HepG2 (cell line): ENCODE results near the gene CRYBA2. TPM values are rescaled to one million over a fixed set of nuclear protein-coding genes. Genes with fewer than 3 reads are reported as not detected.
A peak's percentile ranks its signal among the peaks of the same experiment; 100 is the strongest.

ENCODE experiments used
- FOSL1 ChIP-seq: sonication (generic); formaldehyde crosslinking; IDR thresholded peaks from 2 replicates; pipeline ENCODE4 v1.9.0; 2021; ENCODE audit warnings: missing genetic modification reagents, borderline replicate concordance
- FOXO1 ChIP-seq: sonication (generic); formaldehyde crosslinking; IDR thresholded peaks from 2 replicates; pipeline ENCODE4 v1.4.0; 2020; ENCODE audit warnings: missing genetic modification reagents
- GTF2F1 ChIP-seq: fragments of 150-350 bp; IDR thresholded peaks from 2 replicates; pipeline ENCODE4 v1.6.1; 2014; ENCODE audit warnings: low read length
- HOXA9 ChIP-seq: sonication (generic); formaldehyde crosslinking; IDR thresholded peaks from 2 replicates; pipeline ENCODE4 v1.8.1; 2022; ENCODE audit warnings: missing genetic modification reagents, mild to moderate bottlenecking, moderate library complexity, borderline replicate concordance
- KDM6A ChIP-seq: IDR thresholded peaks from 2 replicates; pipeline ENCODE4 v1.6.1; 2016; ENCODE audit warnings: low read depth
- NR3C1 ChIP-seq: sonication (generic); formaldehyde crosslinking; IDR thresholded peaks from 2 replicates; pipeline ENCODE4 v1.4.0; 2020; ENCODE audit warnings: missing genetic modification reagents
- SRSF1 ChIP-seq: fragments of 200-400 bp; formaldehyde crosslinking; optimal IDR thresholded peaks from 2 replicates; pipeline ENCODE3; 2017; ENCODE audit warnings: mild to moderate bottlenecking, low read depth, low read length, moderate library complexity
- ZBTB10 ChIP-seq: sonication (generic); formaldehyde crosslinking; IDR thresholded peaks from 2 replicates; pipeline ENCODE4 v1.4.0; 2020; ENCODE audit warnings: missing genetic modification reagents, borderline replicate concordance
- ZNF547 ChIP-seq: sonication (generic); formaldehyde crosslinking; IDR thresholded peaks from 2 replicates; pipeline ENCODE4 v1.5.1; 2020; ENCODE audit warnings: mild to moderate bottlenecking, missing genetic modification reagents
- ZNF747 ChIP-seq: sonication (generic); formaldehyde crosslinking; IDR thresholded peaks from 2 replicates; pipeline ENCODE4 v1.8.1; 2023; ENCODE audit warnings: missing genetic modification reagents, mild to moderate bottlenecking, borderline replicate concordance
- polyA plus RNA-seq, 8 experiments: library from polyadenylated mRNA; depleted of rRNA in 3 of 8; stranded (reverse) in 7 of 8; unstranded in 1 of 8; fragments of >200 nt; fragmentation: Illumina TruSeq in 4 of 8; extraction: Trizol in 4 of 8; gene quantifications; 2 replicates each; pipeline versions ENCODE4 v1.2.1 to v1.2.3, GENCODE V29; 2011 to 2016; ENCODE audit warnings: low read depth in 4 of 8, missing spikeins in 1 of 8, mixed read lengths in 1 of 8; ENCODE audit not compliant: insufficient read depth in 1 of 8
- total RNA-seq, 5 experiments: library from RNA; depleted of rRNA; stranded (reverse); fragments of >200 nt; fragmentation: Illumina TruSeq; extraction: Trizol; gene quantifications; 2 replicates each; pipeline ENCODE4 v1.2.3, GENCODE V29; 2016; ENCODE audit warnings: low read depth in 1 of 5
- TF ChIP-seq, protein P1 (sequence below): IDR thresholded peaks from 2 replicates; pipeline ENCODE4 v1.6.1; 2012; ENCODE audit warnings: low read depth, low read length, improper control_type of control experiment
- TF ChIP-seq, protein P2 (sequence below): sonication (generic); formaldehyde crosslinking; IDR thresholded peaks from 2 replicates; pipeline ENCODE4 v1.4.0; 2020; ENCODE audit warnings: missing genetic modification reagents
- TF ChIP-seq, protein P3 (sequence below): sonication (generic); formaldehyde crosslinking; IDR thresholded peaks from 2 replicates; pipeline ENCODE4 v1.8.0; 2022; ENCODE audit warnings: mild to moderate bottlenecking, missing genetic modification reagents, moderate library complexity

The CRYBA2 gene
- total and polyA plus RNA-seq, 2 of the 13 experiments (the other 11 are each of a cell fraction or from before 2014, with no cell fraction given): not detected

- TF ChIP-seq, protein P1, sequence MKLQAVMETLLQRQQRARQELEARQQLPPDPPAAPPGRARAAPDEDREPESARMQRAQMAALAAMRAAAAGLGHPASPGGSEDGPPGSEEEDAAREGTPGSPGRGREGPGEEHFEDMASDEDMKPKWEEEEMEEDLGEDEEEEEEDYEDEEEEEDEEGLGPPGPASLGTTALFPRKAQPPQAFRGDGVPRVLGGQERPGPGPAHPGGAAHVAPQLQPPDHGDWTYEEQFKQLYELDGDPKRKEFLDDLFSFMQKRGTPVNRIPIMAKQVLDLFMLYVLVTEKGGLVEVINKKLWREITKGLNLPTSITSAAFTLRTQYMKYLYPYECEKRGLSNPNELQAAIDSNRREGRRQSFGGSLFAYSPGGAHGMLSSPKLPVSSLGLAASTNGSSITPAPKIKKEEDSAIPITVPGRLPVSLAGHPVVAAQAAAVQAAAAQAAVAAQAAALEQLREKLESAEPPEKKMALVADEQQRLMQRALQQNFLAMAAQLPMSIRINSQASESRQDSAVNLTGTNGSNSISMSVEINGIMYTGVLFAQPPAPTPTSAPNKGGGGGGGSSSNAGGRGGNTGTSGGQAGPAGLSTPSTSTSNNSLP: no peak
- TF ChIP-seq, protein P2, sequence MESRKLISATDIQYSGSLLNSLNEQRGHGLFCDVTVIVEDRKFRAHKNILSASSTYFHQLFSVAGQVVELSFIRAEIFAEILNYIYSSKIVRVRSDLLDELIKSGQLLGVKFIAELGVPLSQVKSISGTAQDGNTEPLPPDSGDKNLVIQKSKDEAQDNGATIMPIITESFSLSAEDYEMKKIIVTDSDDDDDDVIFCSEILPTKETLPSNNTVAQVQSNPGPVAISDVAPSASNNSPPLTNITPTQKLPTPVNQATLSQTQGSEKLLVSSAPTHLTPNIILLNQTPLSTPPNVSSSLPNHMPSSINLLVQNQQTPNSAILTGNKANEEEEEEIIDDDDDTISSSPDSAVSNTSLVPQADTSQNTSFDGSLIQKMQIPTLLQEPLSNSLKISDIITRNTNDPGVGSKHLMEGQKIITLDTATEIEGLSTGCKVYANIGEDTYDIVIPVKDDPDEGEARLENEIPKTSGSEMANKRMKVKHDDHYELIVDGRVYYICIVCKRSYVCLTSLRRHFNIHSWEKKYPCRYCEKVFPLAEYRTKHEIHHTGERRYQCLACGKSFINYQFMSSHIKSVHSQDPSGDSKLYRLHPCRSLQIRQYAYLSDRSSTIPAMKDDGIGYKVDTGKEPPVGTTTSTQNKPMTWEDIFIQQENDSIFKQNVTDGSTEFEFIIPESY (CRISPR knock-in tag): peak; percentile 55; the same call in 1 of the 2 replicates
- TF ChIP-seq FOSL1 (CRISPR knock-in tag) (0 out of 2 replicates have a peak, but pooled peaks have one; percentile 30), ZNF547 (CRISPR knock-in tag) (peak; percentile 84; the same call in 1 of the 2 replicates), FOXO1 (CRISPR knock-in tag) (peak; percentile 52), HOXA9 (CRISPR knock-in tag) (peak; percentile 95), SRSF1 (no peak), ZBTB10 (peak; percentile 83; the same call in 1 of the 2 replicates), KDM6A (no peak), NR3C1 (CRISPR knock-in tag) (no peak), GTF2F1 (no peak), ZNF747 (CRISPR knock-in tag) (peak; percentile 88; the same call in 1 of the 2 replicates)
- TF ChIP-seq, protein P3, sequence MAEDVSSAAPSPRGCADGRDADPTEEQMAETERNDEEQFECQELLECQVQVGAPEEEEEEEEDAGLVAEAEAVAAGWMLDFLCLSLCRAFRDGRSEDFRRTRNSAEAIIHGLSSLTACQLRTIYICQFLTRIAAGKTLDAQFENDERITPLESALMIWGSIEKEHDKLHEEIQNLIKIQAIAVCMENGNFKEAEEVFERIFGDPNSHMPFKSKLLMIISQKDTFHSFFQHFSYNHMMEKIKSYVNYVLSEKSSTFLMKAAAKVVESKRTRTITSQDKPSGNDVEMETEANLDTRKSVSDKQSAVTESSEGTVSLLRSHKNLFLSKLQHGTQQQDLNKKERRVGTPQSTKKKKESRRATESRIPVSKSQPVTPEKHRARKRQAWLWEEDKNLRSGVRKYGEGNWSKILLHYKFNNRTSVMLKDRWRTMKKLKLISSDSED (CRISPR knock-in tag): no peak
These were observed 30.2 kb downstream of the CRYBA2 start (continued) for GRCh38 chr2:218962859-218963492.
